Measurements from ENCODE around the gene SLC25A29.
A peak's percentile ranks its signal among the peaks of the same experiment; 100 is the strongest.

Gene SLC25A29

GRCh38 chr14:100325231-100325632, 19.0 kb upstream of the SLC25A29 start:
- peaks cover 2% of the 10 kb centered on the region for H3K27me3 Mint-ChIP-seq (ENCODE audit: low read depth)
- DNase-seq (ENCODE audit: low spot score): no peak
- no peaks in the 10 kb centered on the region for H3K4me1 Mint-ChIP-seq (ENCODE audit: low read depth)
- H3K9me3 Mint-ChIP-seq: no peaks in the 10 kb centered on the region
- no peak overlapping the region for H3K27ac Mint-ChIP-seq
- no peak overlapping the region for H3K4me3 Mint-ChIP-seq
- no peaks in the 10 kb centered on the region for H3K36me3 Mint-ChIP-seq (ENCODE audit: low read depth)

- no peak for DNase-seq (ENCODE audit: low spot score)
- H3K36me3 Mint-ChIP-seq (ENCODE audit: low read depth): no peaks in the 10 kb centered on the region
- peaks cover 4% of the 10 kb centered on the region for H3K27me3 Mint-ChIP-seq (ENCODE audit: low read depth)
- no peak overlapping the region for H3K27ac Mint-ChIP-seq
- H3K4me3 Mint-ChIP-seq: no peak overlapping the region
- H3K4me1 Mint-ChIP-seq (ENCODE audit: low read depth): no peaks in the 10 kb centered on the region
- no peaks in the 10 kb centered on the region for H3K9me3 Mint-ChIP-seq
These were observed 17.7 kb upstream of the SLC25A29 start for GRCh38 chr14:100323942-100324307.

GRCh38 chr14:100323121-100323941, 17.1 kb upstream of the SLC25A29 start, which contains the start of gene SLC25A47:
Gene SLC25A47, plus strand, starts transcription at chr14:100323339. Its CDS starts 76 bp downstream, at chr14:100323415.
- H3K36me3 Mint-ChIP-seq (ENCODE audit: low read depth): no peaks in the 10 kb centered on the region
- no peaks in the 10 kb centered on the region for H3K9me3 Mint-ChIP-seq
- no peak within 1 kb of the TSS for H3K27ac Mint-ChIP-seq
- peaks cover 4% of the 10 kb centered on the region for H3K27me3 Mint-ChIP-seq (ENCODE audit: low read depth)
- H3K4me1 Mint-ChIP-seq (ENCODE audit: low read depth): no peaks in the 10 kb centered on the region
- H3K4me3 Mint-ChIP-seq: no peak within 1 kb of the TSS
- DNase-seq (ENCODE audit: low spot score): no peak

- DNase-seq (ENCODE audit: low spot score): no peak
- no peak overlapping the region for H3K27ac Mint-ChIP-seq
- H3K4me3 Mint-ChIP-seq: no peak overlapping the region
- H3K4me1 Mint-ChIP-seq (ENCODE audit: low read depth): peaks cover 2% of the 10 kb centered on the region
- peaks cover 4% of the 10 kb centered on the region for H3K27me3 Mint-ChIP-seq (ENCODE audit: low read depth)
- no peaks in the 10 kb centered on the region for H3K36me3 Mint-ChIP-seq (ENCODE audit: low read depth)
- H3K9me3 Mint-ChIP-seq: no peaks in the 10 kb centered on the region
These were observed 16.1 kb upstream of the SLC25A29 start for GRCh38 chr14:100322138-100322957.

GRCh38 chr14:100321473-100322137, 15.4 kb upstream of the SLC25A29 start:
- Mint-ChIP-seq H3K27ac (no peak overlapping the region), H3K9me3 (no peaks in the 10 kb centered on the region), H3K27me3 (ENCODE audit: low read depth) (peaks cover 4% of the 10 kb centered on the region), H3K4me3 (no peak overlapping the region), H3K36me3 (ENCODE audit: low read depth) (no peaks in the 10 kb centered on the region), H3K4me1 (ENCODE audit: low read depth) (peaks cover 2% of the 10 kb centered on the region)
- no peak for DNase-seq (ENCODE audit: low spot score)

- H3K36me3 Mint-ChIP-seq (ENCODE audit: low read depth): no peaks in the 10 kb centered on the region
- peaks cover 4% of the 10 kb centered on the region for H3K27me3 Mint-ChIP-seq (ENCODE audit: low read depth)
- DNase-seq (ENCODE audit: low spot score): no peak
- no peak overlapping the region for H3K4me3 Mint-ChIP-seq
- peaks cover 2% of the 10 kb centered on the region for H3K4me1 Mint-ChIP-seq (ENCODE audit: low read depth)
- H3K9me3 Mint-ChIP-seq: no peaks in the 10 kb centered on the region
- H3K27ac Mint-ChIP-seq: no peak overlapping the region
These were observed 14.1 kb upstream of the SLC25A29 start for GRCh38 chr14:100320157-100320856.

- peaks cover 4% of the 10 kb centered on the region for H3K27me3 Mint-ChIP-seq (ENCODE audit: low read depth)
- no peaks in the 10 kb centered on the region for H3K36me3 Mint-ChIP-seq (ENCODE audit: low read depth)
These were observed 11.9 kb upstream of the SLC25A29 start for GRCh38 chr14:100317912-100318808.

GRCh38 chr14:100317389-100317788, 11.1 kb upstream of the SLC25A29 start:
- H3K4me1 Mint-ChIP-seq (ENCODE audit: low read depth): peaks cover 2% of the 10 kb centered on the region
- H3K27me3 Mint-ChIP-seq (ENCODE audit: low read depth): peaks cover 4% of the 10 kb centered on the region
- no peaks in the 10 kb centered on the region for H3K9me3 Mint-ChIP-seq
- H3K36me3 Mint-ChIP-seq (ENCODE audit: low read depth): no peaks in the 10 kb centered on the region
- no peak for DNase-seq (ENCODE audit: low spot score)
- H3K27ac Mint-ChIP-seq: no peak overlapping the region
- H3K4me3 Mint-ChIP-seq: peak overlapping the region; percentile 62

More at GRCh38 chr14:100317912-100318808, 11.9 kb upstream of the SLC25A29 start:
- no peak overlapping the region for H3K27ac Mint-ChIP-seq
- peaks cover 2% of the 10 kb centered on the region for H3K4me1 Mint-ChIP-seq (ENCODE audit: low read depth)
- peak; percentile 60 for DNase-seq (ENCODE audit: low spot score)
- H3K9me3 Mint-ChIP-seq: no peaks in the 10 kb centered on the region
- peak overlapping the region; percentile 62 for H3K4me3 Mint-ChIP-seq

GRCh38 chr14:100314724-100315123, 8.5 kb upstream of the SLC25A29 start:
- no peaks in the 10 kb centered on the region for H3K36me3 Mint-ChIP-seq (ENCODE audit: low read depth)
- no peak overlapping the region for H3K27ac Mint-ChIP-seq
- H3K4me1 Mint-ChIP-seq (ENCODE audit: low read depth): peaks cover 2% of the 10 kb centered on the region
- no peak for DNase-seq (ENCODE audit: low spot score)
- peaks cover 3% of the 10 kb centered on the region for H3K27me3 Mint-ChIP-seq (ENCODE audit: low read depth)
- H3K9me3 Mint-ChIP-seq: no peaks in the 10 kb centered on the region
- no peak overlapping the region for H3K4me3 Mint-ChIP-seq

- no peak for DNase-seq (ENCODE audit: low spot score)
- peaks cover 5% of the 10 kb centered on the region for H3K27me3 Mint-ChIP-seq (ENCODE audit: low read depth)
- peaks cover 4% of the 10 kb centered on the region for H3K4me1 Mint-ChIP-seq (ENCODE audit: low read depth)
- no peak overlapping the region for H3K4me3 Mint-ChIP-seq
- no peak overlapping the region for H3K27ac Mint-ChIP-seq
- H3K9me3 Mint-ChIP-seq: no peaks in the 10 kb centered on the region
- H3K36me3 Mint-ChIP-seq (ENCODE audit: low read depth): no peaks in the 10 kb centered on the region
These were observed 7.4 kb upstream of the SLC25A29 start for GRCh38 chr14:100313464-100314230.

GRCh38 chr14:100312877-100313400, 6.7 kb upstream of the SLC25A29 start:
- Mint-ChIP-seq H3K4me1 (ENCODE audit: low read depth) (peaks cover 5% of the 10 kb centered on the region), H3K9me3 (no peaks in the 10 kb centered on the region), H3K36me3 (ENCODE audit: low read depth) (no peaks in the 10 kb centered on the region), H3K27me3 (ENCODE audit: low read depth) (peaks cover 7% of the 10 kb centered on the region), H3K4me3 (no peak overlapping the region), H3K27ac (no peak overlapping the region)
- no peak for DNase-seq (ENCODE audit: low spot score)

Data from T-helper 2 cell treated with Interferon-gamma antibody and Interleukin-4, amounts not matched to agents 5 μg/mL and 100 μg/mL, for 36 hours (primary cell).